ENCODE measurements around the gene GCC2. TPM values are rescaled to one million over a fixed set of nuclear protein-coding genes. Genes with fewer than 3 reads are reported as not detected.
"Not testable (repeated sequence)": the region's sequence is repeated elsewhere in the genome, so short reads cannot be mapped to it uniquely, and the experiment has no call there.

The GCC2 gene
- total and polyA plus RNA-seq, 8 donors = 5.2 to 498 (median 54.3) TPM

- H3K27me3 ChIP-seq = no peaks in the 10 kb centered on the region
- TF ChIP-seq POLR2AphosphoS5 (IDR thresholded peaks at IDR 0.05) = no peak
- TF ChIP-seq POLR2A (IDR thresholded peaks at IDR 0.05) = no peak
- no peak for TF ChIP-seq EP300 (IDR thresholded peaks at IDR 0.05)
- TF ChIP-seq CTCF (IDR thresholded peaks at IDR 0.05) = no peak
- DNase-seq = no peak
- peak overlapping the region; percentile 22 to 67 (median 45) for H3K27ac ChIP-seq
- peaks cover 15 to 50% (median 31%) of the 10 kb centered on the region in 4 donors for H3K4me1 ChIP-seq
- no peak overlapping the region for H3K4me3 ChIP-seq
- 43 to 62% (median 56%) methylated on average over 7 of the region's 7 CpGs for WGBS, 5 donors
- intact Hi-C loops (cut with DNase I; ENCODE audit: low total_unique reads) = no loop called here
- H3K9me3 ChIP-seq = no peaks in the 10 kb centered on the region
- H3K36me3 ChIP-seq = no peaks in the 10 kb centered on the region
These were observed 104.4 kb downstream of the GCC2 start for GRCh38 chr2:108553209-108553919.

GRCh38 chr2:108554528-108554927 is 105.5 kb downstream of the GCC2 start:
- no peak for TF ChIP-seq CTCF (IDR thresholded peaks at IDR 0.05)
- no peak for TF ChIP-seq POLR2AphosphoS5 (IDR thresholded peaks at IDR 0.05)
- no peak for TF ChIP-seq POLR2A (IDR thresholded peaks at IDR 0.05)
- no peak for TF ChIP-seq EP300 (IDR thresholded peaks at IDR 0.05)
- Histone ChIP-seq H3K9me3 (no peaks in the 10 kb centered on the region), H3K27me3 (no peaks in the 10 kb centered on the region), H3K27ac (peak overlapping the region in 4 of 5 donors; percentile 22 to 67 (median 54)), H3K36me3 (no peaks in the 10 kb centered on the region), H3K4me1 (peaks cover 15 to 53% (median 33%) of the 10 kb centered on the region in 4 donors), H3K4me3 (no peak overlapping the region)
- 70 to 86% (median 85%) methylated on average over 5 of the region's 5 CpGs for WGBS, 5 donors
- no peak for DNase-seq
- intact Hi-C loops (cut with DNase I; ENCODE audit: low total_unique reads) = no loop called here

GRCh38 chr2:108555572-108555971 is 106.6 kb downstream of the GCC2 start:
- no peaks in the 10 kb centered on the region for H3K27me3 ChIP-seq
- H3K4me3 ChIP-seq = no peak overlapping the region
- H3K9me3 ChIP-seq = no peaks in the 10 kb centered on the region
- TF ChIP-seq EP300 (IDR thresholded peaks at IDR 0.05) (no peak), POLR2AphosphoS5 (IDR thresholded peaks at IDR 0.05) (no peak), POLR2A (IDR thresholded peaks at IDR 0.05) (no peak), CTCF (IDR thresholded peaks at IDR 0.05) (no peak)
- no peaks in the 10 kb centered on the region for H3K36me3 ChIP-seq
- intact Hi-C loops (cut with DNase I; ENCODE audit: low total_unique reads) = no loop called here
- H3K27ac ChIP-seq = peak overlapping the region in 3 of 5 donors; percentile 44 to 64 (median 45)
- H3K4me1 ChIP-seq = peaks cover 17 to 63% (median 41%) of the 10 kb centered on the region in 4 donors
- no peak for DNase-seq
- WGBS, 5 donors = 91 to 96% (median 96%) methylated on average over 2 of the region's 2 CpGs

- WGBS, 5 donors = 39 to 73% (median 63%) methylated on average over 2 of the region's 2 CpGs
- intact Hi-C loops (cut with DNase I; ENCODE audit: low total_unique reads); H3K36me3 ChIP-seq; H3K27me3 ChIP-seq; H3K9me3 ChIP-seq; H3K4me3 ChIP-seq; DNase-seq: not testable (repeated sequence)
- Histone ChIP-seq H3K27ac (peak overlapping the region in 3 of 5 donors; percentile 1 to 62 (median 31)), H3K4me1 (peaks cover 17 to 74% (median 49%) of the 10 kb centered on the region in 4 donors)
These were observed 107.6 kb downstream of the GCC2 start for GRCh38 chr2:108556581-108556980.

Small RNA genes lying within 50 kb of the gene (small RNA-seq; reads per million reads assigned to genes)
- gene SMIM12P1 = 0 reads per million in 4 donors

Other genes starting within 250 kb of the GCC2 start
- under 1 TPM in 1 of 5 donors, not detected in 4; 0.73 TPM for gene SULT1C3, start 209.2 kb upstream of the GCC2 start, total RNA-seq
- 1 to 10 TPM in 1 of 3 donors, not detected in 2; 2.1 TPM for gene SULT1C3, start 209.2 kb upstream of the GCC2 start, polyA plus RNA-seq
- 100 to 1,000 TPM in 3 of 5 donors, 10 to 100 TPM in 1, 1 to 10 TPM in 1; 1.4 to 259 (median 176) TPM for gene SULT1C2, start 160.3 kb upstream of the GCC2 start, total RNA-seq
- gene SULT1C2, start 160.3 kb upstream of the GCC2 start, polyA plus RNA-seq = 10 to 100 TPM; 13.8 to 64.6 (median 15.9) TPM
- 10 to 100 TPM in 1 of 5 donors, 1 to 10 TPM in 1, not detected in 3; 2.5 to 20.7 TPM for gene SULT1C4, start 71.3 kb upstream of the GCC2 start, total RNA-seq
- 1 to 10 TPM in 1 of 3 donors, under 1 TPM in 2; 0.62 to 2.0 (median 0.73) TPM for gene SULT1C4, start 71.3 kb upstream of the GCC2 start, polyA plus RNA-seq
- gene LIMS1, start 85.3 kb downstream of the GCC2 start, total RNA-seq = 100 to 1,000 TPM in 1 of 5 donors, 10 to 100 TPM in 4; 21.0 to 136 (median 35.2) TPM
- gene LIMS1, start 85.3 kb downstream of the GCC2 start, polyA plus RNA-seq = 10 to 100 TPM; 11.9 to 33.3 (median 33.1) TPM

Measured in stomach (tissue), 9 donors.